Hematopoietic multipotent progenitor cell treated with erythropoietin and hydrocortisone succinate and interleukin-3 and kit ligand, for 15 days (in vitro differentiated cells): ENCODE measurements around the gene PROP1.
"Not testable (repeated sequence)": the region's sequence is repeated elsewhere in the genome, so short reads cannot be mapped to it uniquely, and the experiment has no call there.

Experiments
- DNase-seq: peaks from one replicate; pipeline ENCODE4 v3.0.0-alpha.2; 2015; ENCODE audit warnings: low spot score

The PROP1 gene

GRCh38 chr5:177995691-177996595, at the start of gene PROP1:
Gene PROP1 (minus strand): TSS chr5:177996242. CDS start chr5:177995933, 309 bp downstream.
- DNase-seq = no peak

GRCh38 chr5:178019379-178020030, 23.5 kb upstream of the PROP1 start:
- not testable (repeated sequence) for DNase-seq

- DNase-seq = not testable (repeated sequence)
Measured at GRCh38 chr5:178012758-178013157, 16.7 kb upstream of the PROP1 start.

GRCh38 chr5:178011816-178012554, 15.9 kb upstream of the PROP1 start:
- not testable (repeated sequence) for DNase-seq

- not testable (repeated sequence) for DNase-seq
Measured at GRCh38 chr5:178007272-178007671, 11.2 kb upstream of the PROP1 start.

GRCh38 chr5:178006536-178007231, 10.6 kb upstream of the PROP1 start:
- not testable (repeated sequence) for DNase-seq

- DNase-seq = not testable (repeated sequence)
Measured at GRCh38 chr5:178006181-178006535, 10.1 kb upstream of the PROP1 start.

- DNase-seq = no peak
Measured at GRCh38 chr5:177997846-177998245, 1.8 kb upstream of the PROP1 start.

GRCh38 chr5:177997319-177997670, 1.3 kb upstream of the PROP1 start:
- DNase-seq = no peak

- DNase-seq = no peak
Measured at GRCh38 chr5:177996660-177997318, 747 bp upstream of the PROP1 start.

- DNase-seq = no peak
Measured at GRCh38 chr5:177994561-177995190, 1.4 kb downstream of the PROP1 start.

GRCh38 chr5:177994063-177994462, 2.0 kb downstream of the PROP1 start:
- no peak for DNase-seq

GRCh38 chr5:177992466-177992865, 3.6 kb downstream of the PROP1 start:
- no peak for DNase-seq

- DNase-seq = no peak
Measured at GRCh38 chr5:177988989-177989625, 6.9 kb downstream of the PROP1 start.

GRCh38 chr5:177987326-177987725, 8.7 kb downstream of the PROP1 start:
- DNase-seq = no peak

GRCh38 chr5:177985430-177986040, 10.5 kb downstream of the PROP1 start:
- DNase-seq = no peak

- DNase-seq = no peak
Measured at GRCh38 chr5:177984584-177985206, 11.3 kb downstream of the PROP1 start.

- DNase-seq = no peak
Measured at GRCh38 chr5:177983763-177984583, 12.1 kb downstream of the PROP1 start.

- DNase-seq = no peak
Measured at GRCh38 chr5:177982956-177983355, 13.1 kb downstream of the PROP1 start.
